Subcutaneous adipose tissue (tissue), 4 donors: ENCODE measurements around the gene DND1. TPM values are rescaled to one million over a fixed set of nuclear protein-coding genes. Genes with fewer than 3 reads are reported as not detected.

ENCODE experiments used
- total RNA-seq, 4 donors: library from RNA; depleted of rRNA; stranded (reverse); fragments of >200 nt; gene quantifications; one replicate each; pipeline ENCODE4 v1.1.0, GENCODE V29; 2016
- TF ChIP-seq, protein P1 (sequence below): fragments of 450-650 bp; IDR thresholded peaks from one replicate; pipeline ENCODE4 v1.5.1; 2016; ENCODE audit warnings: low read depth, mild to moderate bottlenecking, control low read depth, antibody characterized with exemption, moderate library complexity

Gene DND1
- 1 to 10 TPM in 2 of 4 donors, under 1 TPM in 1, not detected in 1; 0.66 to 1.3 (median 1.2) TPM for total RNA-seq

GRCh38 chr5:140673187-140673976 lies at the start of gene DND1:
TSS of gene DND1 (minus strand) at chr5:140673576. CDS start at chr5:140673542, 34 bp downstream.
- TF ChIP-seq, protein P1, sequence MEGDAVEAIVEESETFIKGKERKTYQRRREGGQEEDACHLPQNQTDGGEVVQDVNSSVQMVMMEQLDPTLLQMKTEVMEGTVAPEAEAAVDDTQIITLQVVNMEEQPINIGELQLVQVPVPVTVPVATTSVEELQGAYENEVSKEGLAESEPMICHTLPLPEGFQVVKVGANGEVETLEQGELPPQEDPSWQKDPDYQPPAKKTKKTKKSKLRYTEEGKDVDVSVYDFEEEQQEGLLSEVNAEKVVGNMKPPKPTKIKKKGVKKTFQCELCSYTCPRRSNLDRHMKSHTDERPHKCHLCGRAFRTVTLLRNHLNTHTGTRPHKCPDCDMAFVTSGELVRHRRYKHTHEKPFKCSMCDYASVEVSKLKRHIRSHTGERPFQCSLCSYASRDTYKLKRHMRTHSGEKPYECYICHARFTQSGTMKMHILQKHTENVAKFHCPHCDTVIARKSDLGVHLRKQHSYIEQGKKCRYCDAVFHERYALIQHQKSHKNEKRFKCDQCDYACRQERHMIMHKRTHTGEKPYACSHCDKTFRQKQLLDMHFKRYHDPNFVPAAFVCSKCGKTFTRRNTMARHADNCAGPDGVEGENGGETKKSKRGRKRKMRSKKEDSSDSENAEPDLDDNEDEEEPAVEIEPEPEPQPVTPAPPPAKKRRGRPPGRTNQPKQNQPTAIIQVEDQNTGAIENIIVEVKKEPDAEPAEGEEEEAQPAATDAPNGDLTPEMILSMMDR = no peak

DNA sequence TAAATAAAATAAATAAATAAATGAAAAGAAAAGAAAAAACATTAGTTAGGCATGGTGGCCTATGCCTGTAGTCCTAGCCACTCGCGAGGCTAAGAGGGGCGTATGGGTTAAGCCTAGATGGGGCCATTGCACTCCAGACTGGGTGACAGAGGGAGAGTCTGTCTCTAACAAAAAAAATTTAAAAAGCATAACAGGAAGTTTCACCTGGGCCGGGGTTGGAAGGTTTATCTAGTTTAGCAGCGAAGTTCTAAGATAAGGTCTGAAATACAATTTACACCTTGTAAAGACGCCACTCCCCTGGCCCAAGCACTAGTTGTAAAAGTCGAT lies 44.9 kb upstream of the DND1 start:
- TF ChIP-seq, protein P1 = no peak

GRCh38 chr5:140713562-140714094 lies 40.3 kb upstream of the DND1 start:
- TF ChIP-seq, protein P1 = no peak

DNA sequence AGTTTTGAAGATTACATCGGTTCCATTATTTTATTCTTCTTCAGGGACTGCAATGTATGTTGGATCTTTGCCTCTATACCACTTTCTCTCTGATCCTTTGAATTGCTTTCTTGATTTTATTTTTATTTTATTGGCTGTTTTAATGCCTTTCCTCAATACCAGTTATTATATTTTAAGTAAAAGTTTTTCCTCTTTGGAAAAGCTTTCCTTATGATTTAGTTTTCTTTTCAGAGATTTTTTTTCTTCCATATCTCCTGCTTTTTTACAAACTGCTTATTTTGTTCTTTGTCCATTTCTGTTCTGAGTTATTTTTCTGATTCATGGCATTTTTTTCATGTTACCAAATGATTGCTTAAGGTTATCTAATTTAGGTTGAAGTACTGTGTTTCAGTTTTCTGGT lies 38.4 kb upstream of the DND1 start:
- TF ChIP-seq, protein P1 = no peak

DNA sequence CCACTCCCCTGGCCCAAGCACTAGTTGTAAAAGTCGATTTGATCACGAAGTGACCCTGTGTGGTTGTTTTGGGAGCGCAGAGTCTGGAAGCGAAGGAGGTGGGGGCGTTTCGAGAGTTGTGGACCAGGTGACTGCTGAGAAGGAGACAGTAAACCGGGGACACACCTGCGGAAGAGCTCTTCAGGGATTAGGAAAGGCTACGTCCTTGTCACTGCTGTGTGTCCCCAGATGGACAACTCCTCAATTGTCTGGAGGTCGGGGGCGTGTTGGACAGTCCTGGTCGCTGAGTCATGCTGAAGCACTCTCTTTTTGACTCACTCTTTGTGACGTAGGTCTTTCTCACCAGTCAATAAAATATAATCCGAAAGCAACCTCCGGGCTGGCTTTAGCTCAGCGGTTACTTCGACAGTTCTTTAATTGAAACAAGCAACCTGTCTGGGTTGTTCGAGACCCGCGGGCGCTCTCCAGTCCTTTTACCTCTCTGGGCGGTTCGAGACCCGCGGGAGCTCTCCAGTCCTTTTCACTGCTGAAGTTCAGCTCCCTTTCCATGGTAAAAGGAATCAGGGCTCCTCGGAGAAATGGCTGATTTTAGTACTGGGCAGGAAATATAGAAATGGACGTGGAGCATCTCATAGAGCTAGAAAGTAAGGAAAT lies 37.6 kb upstream of the DND1 start:
- TF ChIP-seq, protein P1 = no peak

DNA sequence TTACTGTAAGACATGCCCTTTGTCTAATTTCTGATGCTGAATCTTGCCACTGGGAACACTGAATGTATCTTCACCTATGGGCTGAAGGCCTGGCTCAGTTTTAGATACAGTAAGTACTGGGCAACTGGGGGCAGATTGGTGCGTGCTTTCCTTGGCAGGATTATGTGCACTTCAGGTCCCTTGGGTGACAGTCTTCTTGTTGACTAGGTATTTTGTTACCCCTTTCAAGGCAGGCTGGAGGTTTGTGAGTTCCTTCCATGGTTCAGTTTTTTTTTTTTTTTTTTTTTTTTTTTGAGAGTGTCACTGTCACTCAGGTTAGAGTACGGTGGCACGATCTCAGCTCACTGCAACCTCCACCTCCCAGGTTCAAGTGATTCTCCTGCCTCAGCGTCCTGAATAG lies 34.4 kb upstream of the DND1 start:
- TF ChIP-seq, protein P1 = no peak
